Stimulated activated CD4-positive, alpha-beta T cell treated with anti-CD3 and anti-CD28 coated beads, TNF-alpha, amount 100 ng/mL, for 1 hour (primary cell): Measurements from ENCODE around the gene SEZ6.

ENCODE experiments used
- DNase-seq, 3 donors: peaks; one replicate each; pipeline ENCODE4 v3.0.0-alpha.2; 2020; ENCODE audit warnings: low read depth in 3 of 3, low spot score in 1 of 3

The SEZ6 gene

DNA sequence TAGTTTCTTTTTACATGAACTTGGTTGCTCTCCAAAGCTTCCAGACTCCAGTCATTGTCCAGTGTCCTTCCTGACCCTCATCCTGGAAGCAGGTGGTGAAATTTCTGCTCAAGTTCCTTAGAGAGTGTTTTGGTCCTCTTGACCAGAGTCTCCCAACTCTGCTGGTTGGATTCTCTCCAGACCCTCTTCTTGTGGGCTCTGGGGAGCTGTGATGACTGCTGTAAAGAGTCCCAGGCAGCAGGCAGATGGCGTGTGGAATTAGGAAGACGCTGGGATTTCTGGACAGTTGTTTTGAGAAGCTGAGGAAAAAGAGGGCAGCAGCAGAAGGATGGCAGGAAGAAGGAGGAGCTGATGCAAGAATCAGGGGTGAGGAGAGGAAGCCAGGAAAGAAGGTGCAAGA is 1.6 kb upstream of the SEZ6 start:
- DNase-seq: no peak

DNA sequence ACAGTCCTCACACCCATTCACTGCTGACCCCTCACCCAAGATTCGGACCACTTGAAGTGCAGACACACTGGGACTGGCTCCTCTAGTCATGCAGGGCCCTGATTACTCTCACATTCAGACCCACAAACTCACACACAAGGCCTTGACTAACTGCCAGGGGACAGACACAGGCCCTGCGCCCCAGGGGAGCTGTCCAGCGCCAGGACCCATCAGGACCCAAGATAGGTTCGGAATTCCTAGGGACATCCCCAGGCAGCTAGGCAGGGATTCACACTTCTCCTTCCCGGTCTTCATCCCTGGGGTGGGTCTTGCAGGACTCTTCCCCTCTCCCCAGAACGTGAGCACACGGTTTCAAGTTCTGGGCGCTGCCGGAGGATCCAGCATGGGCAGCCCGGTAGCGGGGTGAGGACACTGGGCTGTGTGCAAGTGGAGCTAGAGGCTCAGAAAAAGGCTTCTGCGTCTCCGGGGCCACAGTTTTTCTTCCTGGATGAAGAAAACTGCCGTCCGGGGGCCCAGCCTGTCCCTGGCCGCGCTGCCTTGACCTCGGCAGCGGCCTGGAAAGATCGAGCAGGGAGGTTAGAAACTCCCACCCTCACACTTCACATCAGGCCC is 1.6 kb downstream of the SEZ6 start:
- DNase-seq: no peak

DNA sequence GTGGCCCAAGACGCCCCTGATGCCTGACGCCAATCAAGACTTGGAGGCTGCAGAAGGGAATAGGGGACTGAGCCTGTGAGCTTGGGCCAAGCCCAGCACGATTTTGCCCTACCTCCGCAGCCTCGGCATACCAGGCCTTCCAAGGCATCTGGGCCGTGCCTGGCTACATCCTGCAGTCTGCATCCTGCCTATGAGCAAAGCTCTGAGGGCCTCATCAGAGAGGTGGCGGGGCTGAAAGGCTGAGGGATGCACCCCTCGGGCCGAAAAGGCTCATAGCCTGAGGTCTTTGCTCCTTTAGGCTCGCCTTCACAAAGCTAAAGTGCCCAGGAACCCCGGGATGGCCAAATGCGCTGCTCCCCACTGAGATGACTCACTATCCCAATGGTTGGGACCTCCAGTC is 2.5 kb downstream of the SEZ6 start:
- DNase-seq: no peak

DNA sequence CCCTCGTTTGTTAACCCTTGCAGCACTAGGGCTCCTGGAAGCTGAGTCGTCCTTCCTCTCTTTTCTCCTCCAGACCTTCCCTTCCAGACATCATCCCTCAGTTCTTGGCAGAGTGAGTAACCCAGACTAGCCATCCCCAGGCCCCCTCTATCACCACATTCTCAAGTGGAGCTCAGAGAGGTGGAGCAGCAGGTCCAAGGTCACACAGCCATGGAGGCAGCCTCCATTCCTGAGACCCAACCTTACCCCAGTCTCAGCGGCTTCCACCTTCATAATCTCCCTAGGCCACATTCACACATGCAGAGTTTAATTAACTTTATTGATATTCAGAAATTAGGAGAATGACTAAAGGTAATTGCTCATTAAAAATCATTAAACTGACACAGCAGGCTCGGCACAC is 3.0 kb downstream of the SEZ6 start:
- no peak for DNase-seq

DNA sequence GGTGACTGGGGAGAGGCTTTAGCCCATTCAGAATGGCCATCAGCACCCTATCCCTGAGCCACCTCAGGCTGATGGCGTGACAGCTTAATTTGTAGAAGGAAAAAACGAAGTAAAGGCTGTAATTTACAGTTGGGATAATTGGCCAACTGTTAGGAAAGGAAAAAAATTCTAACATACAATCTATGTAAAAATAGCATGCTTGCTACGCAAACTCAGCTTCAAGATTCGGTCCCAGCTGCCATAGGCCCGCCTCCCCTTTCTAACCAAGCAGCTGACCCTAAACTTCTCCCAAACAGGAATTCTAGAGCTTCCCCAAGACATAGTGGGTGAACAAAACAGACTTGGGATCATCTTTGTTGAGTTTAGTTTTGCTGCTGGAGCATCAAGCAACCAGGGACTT is 4.9 kb downstream of the SEZ6 start:
- no peak for DNase-seq

DNA sequence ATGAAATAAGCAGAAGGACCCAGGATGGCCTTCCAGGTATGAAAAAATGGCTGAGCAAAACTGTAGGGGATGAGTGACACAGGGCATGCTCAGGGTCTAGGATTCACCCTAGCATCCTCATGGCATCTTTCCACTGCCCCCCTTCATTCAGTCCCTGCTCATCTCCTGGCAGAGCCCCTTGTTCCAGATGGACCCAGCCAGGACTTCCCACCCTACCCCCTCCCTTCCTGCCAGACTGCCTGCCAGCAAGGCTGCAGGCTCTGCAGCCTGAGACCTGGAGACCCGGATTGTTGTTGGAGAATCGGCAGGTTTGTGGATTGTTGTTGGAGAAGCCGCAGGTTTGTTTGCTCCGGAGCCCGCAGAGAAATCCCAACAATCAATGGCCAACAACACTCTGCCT is 6.6 kb downstream of the SEZ6 start:
- no peak for DNase-seq

DNA sequence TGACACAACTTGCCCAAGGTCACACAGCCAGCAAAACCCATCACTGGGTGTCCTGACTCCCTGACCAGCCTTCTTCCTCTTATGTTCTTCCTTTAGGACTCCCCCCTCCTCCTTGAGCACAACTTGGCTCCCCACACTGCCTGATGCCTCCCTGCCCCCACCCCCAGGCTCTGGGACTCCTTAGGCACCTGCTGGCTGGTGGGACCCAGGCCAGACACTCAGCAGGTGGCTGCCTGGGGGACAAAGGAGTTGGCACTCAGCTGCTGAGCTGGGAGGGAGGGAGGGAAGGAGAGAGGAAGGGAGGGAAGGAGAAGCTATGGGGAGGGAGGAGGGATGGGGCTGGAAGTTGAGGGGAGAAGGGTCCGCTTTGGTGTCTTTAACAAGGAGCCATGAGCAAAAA is 8.0 kb downstream of the SEZ6 start:
- no peak for DNase-seq

DNA sequence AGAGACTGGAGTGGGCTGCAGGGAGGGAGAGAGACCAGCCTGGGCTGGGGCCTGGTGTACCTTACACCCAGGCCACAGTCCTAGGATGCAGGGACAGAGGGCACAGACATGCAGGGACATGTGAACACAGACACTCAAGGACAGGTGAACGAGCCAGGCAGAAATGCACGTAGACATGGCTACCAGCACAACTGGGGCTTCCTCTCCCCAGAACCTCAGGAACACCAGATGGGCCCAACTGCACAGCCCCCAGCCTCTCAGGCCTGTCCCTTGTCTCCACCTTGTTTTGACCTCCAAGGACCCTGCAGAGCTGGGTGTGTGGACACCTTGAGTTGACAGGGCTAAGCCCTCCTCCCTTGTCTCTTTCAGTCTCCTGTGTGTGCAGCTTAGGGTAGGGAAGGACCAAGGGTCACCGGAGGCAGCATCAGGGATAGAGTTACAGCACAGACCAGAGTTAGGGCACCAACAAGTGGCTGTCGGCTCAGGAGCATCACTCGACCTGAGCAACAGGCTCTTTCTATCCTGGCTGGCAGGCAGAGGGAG is 9.2 kb downstream of the SEZ6 start:
- no peak for DNase-seq

DNA sequence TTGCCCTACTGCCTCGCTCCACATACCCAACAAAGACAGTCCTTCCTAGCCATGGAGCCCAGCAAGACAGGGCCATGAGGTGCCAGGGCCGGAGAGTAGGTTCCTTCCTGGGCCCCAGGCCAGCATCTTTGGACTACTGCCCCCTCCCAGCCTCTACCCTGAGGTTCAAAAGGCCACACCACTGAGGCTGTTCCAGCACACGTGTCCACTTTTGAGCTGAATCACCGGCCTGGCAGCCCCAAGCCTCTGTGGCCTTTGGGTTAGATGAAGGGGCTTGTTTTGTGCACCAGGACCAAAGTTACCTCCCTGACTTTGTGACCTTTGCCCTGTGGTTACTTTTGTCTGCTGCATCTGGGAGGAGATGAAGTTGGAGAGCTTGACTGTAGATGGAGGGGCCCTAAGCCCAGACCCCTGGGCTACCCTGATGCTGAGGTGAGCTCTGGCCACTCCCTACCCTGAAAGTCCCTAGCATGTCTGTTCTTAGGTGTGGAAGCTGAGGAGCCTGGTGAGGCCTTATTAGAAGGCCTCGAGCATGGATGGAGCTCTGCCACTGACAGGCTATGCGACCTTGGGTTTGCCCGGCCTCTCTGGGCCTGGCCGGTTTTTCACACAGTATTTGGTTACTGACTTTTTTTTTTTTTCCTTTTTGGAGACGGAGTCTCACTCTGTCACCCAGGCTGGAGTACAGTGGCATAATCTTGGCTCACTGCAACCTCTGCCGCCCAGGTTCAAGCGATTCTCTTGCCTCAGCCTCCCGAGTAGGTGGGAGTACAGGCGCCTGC is 12.0 kb downstream of the SEZ6 start:
- DNase-seq: no peak

DNA sequence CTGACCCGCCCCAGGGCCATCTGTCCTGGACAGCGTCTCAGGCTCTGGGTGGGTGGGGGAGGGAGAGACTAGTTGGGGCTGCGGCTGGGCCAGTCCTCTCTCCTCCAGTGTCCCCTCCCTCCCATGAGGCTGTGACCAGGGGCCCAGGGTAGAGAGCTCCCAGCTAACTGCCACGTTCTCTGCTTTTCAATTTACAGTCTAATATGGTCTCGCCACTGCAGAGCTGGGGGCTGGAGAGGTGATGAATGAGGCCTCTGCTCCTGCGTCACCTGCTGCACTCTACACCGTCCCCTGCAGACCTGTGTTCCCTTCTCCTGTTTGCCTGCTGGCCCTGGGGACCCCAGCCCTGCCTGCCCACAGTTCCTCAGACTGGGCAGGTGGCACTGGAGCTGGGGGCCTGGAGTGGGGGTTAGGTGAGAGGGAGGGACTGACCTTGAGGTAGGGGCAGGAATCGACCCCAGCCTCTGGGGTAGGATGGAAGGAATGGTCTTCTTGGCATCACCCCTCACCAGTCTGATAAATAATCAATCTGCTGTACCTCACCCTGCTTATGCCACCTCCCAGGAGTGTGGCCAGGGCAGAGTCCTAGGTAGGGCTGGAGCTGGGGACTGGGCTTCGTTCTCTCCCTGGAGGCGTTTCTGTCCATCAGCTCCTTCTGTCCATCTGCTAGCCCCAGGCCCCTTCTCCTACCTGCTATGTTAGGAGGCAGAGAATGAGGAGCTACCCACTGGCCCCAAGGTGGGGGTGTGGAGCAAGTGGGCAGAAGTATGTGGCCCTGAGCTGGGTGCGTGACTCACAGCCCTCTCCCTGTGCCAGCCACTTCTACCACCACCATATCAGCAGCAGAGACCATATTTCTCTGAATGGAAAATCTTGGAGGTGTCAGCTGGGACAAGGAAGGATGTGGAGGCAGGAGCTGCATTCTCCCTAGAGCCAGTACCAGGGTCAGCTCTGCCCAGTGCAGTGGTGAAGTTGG is 12.9 kb downstream of the SEZ6 start:
- DNase-seq: no peak

DNA sequence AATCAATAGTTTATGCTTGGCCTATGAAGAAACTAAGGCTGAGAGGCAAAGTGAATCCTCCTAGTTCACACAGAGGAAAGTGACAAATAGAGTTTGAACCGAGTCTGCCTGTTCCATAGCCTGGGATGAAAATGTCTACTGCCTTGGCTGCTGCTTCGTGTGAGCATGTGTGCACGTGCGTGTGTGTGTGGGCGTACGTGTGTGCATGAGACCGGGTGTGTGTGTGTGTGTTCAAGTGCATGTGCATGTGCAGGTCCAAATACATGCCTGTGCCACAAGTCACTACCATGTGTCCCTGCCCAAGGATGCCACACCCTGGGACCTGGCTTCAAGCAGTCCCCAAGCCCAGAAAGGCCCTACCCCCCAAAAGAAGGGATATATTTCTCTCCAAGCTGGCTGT is 13.6 kb downstream of the SEZ6 start:
- DNase-seq: no peak

DNA sequence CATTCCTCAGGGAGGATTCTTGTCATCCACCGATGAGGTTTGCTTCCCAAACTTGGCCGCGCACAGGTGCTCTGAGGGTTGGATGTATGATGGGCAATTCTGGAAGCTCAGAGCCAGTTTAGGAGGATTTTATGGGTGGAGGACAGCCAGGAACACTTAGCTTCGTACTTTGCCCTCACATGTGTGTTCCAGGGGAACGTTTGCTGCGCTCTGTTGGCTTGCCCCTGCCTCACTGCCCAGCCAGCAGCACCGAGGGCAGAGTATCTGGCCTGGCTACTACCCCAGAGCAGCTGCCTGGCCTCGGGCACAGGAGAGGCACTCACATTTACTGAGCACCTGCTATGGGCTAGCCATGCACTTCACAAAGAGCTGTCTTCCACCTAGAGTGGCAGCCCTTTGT is 14.1 kb downstream of the SEZ6 start:
- no peak for DNase-seq

DNA sequence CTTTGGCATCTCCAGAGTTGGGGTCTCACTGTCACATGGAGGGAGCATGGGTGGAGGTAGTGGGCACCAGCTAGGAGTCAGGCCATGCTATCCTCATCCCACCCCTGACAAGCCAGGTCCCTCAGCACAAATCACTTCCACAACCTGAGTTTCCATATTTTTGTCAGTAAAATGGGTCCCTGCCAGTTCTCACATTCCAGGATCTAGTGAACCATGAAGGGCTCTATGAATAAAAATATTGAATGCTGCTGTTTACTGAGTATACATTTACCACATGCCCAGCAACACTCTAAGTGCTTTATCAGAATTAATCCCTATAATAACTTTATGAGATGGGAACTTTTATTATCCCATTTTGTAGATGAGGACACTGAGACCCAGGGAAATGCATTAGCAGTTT is 16.8 kb downstream of the SEZ6 start:
- DNase-seq: no peak

DNA sequence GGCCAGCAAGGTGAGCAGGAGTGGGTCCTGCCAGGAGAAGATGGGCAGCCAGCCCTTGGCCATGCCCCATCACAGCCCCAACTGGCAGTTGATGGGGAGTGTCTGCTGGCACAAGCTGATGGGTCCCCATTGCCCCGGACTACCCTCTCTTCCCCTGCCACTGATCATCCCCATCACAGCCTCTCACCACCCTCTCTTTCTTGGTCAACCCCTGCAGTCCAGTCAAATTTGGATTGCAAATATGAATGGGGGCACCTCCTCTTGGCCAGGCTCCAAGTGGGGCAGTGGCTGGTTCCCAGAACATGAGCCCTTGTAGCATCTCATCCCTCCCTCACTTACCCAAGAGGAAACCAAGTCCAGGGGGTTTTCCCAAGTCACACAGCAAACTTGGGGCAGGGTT is 17.4 kb downstream of the SEZ6 start:
- DNase-seq: no peak

DNA sequence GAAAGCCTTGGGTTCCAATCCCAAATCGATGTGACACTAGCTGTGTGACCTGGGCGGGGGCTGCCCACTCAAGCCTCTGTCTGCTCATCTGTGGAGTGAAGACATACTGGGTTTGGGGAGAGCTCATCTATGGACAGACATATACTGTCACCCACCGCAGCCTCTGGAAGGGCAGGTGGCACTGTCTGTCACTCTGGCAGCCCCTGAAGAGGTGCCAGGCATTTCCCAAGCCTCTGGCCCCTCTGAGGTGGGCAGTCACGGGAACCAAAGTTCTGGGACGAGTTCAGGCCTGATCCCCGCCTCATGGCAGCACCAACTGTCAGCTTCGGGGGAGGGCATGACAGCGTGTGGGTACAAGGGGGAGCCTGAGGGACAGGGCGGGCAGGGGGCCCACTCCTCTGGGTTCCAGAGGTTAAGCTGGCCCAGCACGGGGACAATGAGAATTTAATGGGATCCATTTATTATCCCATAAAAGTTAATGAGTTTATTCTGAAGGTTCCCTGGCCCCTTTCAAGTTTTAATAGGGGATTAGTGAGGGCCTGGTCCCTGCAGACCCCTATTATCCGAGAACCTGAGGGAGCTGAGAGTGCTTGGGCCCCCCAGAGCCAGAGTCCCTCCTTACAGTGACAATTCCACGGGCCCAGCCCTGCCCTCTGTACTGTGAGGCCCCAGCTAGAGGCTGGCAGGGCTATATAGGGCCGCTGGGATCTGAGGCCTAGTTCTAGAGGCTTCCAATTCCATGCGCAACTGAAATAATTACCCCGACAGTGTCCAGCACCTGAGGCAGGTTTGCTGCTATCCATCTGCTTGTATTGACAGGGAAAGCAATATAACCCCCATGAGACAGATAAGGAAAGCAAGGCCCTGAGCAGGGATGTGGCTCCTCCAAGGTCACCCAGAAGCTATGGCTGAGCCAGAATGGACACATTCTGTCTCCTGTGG is 18.8 kb downstream of the SEZ6 start:
- no peak for DNase-seq

DNA sequence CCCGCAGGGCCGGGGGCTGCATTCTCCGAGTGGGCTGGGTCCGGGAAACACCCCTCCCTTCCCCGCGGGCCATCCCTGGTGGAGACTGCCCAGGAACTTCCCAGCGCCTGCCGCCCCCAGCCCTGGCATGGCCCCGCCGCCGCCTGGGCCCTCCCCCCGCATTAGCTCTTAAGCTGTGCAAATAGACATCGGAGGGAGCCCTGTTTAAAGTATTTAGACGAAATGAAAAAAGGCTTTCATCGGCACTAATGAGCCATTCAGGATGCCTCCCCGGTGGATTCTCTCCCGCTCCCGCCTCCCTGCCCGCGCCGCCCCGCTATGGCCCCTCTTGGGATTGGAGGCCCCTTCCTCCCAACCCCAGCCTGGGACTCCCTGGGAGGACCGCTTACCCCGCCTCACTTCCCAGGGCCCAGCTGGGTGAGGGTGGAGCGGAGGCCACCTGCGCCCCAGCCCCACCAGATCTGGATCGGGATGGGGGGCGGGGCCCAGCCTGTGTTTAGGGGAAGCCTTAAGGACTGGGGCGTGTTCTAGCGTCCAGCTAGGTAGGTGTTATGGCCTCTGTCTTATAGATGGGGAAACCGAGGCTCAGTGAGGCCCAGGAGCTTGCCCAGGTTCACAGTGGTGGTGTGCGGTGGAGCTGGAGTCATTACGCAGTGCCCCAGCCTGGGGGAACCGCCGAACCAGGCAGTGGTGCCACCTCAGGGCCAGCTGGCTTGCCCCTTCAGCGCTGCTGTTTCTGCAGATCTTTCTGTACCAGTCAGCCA is 19.7 kb downstream of the SEZ6 start:
- DNase-seq: no peak

DNA sequence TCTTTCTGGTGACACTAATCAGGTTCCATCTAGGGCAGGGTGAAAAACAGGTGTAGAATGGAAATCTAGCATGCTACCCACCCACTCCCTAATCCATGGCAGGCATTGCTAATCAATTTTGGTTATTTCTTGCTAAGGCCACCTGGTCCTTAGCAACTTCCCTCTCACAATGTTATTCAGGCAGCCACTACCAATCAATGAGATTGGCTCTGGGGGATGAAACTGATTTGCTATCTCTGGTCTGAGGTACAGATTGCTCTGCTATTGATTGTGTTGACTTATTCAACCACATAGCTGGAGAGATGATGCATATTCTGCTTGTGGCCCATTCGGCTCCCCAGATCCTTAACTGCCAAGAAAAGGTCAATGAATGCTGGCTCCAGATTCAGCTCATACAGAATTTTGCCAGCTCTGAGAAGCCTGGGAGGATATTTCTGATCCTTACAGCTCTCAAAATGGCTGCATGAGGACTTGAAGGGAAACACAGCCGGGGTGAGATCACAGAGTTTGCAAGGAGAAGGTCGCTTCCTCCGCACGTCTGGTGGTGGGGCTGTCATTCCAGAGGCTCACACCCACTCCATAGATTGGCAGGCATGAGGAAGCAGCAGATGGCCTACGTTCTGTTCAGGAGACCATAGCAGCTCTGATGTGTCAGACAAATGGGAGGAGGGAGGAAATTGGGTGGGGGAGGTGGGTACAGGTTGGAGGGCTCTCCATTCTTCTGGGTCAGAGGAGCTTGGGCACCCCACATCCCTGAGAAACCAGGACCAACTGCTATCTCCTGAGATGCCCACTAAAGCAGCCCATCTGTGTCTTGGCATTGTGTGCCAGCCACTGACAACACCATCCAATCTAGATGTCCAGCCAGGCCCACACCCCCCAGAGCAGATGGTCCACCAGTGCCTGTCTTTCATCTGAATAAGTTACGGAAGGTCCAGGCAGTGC is 22.3 kb downstream of the SEZ6 start:
- no peak for DNase-seq

DNA sequence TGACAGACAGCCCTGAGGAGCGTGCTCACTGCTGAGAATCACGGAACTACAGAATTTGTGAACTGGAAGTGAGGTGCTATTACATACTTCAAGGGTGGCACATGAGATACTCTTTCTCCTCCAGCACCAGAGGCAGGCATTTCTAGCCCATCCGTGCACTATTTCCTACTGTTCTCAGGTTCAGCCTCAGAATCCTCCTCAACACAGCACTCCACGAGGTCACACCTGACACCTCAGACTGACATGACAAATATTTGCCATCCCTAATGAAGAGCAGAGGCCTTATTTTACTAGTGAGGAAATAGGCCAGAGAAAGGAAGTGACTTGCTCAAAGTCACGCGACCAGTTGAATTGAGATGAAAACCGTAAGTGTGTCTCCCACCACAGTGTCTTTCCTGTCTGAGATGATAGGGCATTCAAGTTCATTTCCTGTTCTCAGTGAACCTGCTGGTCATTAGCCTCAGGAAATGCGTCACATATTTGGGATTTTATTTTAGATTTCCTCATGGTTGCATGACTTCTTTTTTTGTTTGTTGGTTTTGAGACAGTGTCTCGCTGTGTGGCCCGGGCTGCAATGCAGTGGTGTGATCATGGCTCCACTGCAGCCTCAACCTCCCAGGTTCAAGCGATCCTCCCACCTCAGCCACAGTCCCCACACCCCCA is 23.6 kb downstream of the SEZ6 start:
- DNase-seq: peak in 2 of 3 donors; percentile 3 to 9
